ENCODE data around the gene SEPTIN2. TPM values are rescaled to one million over a fixed set of nuclear protein-coding genes. Genes with fewer than 3 reads are reported as not detected.
"Not testable (repeated sequence)": the region's sequence is repeated elsewhere in the genome, so short reads cannot be mapped to it uniquely, and the experiment has no call there.

SEPTIN2 gene
- total RNA-seq, 4 donors from 2014 or later: 295 to 372 (median 307) TPM

GRCh38 chr2:241386519-241386918, 70.8 kb downstream of the SEPTIN2 start:
- ATAC-seq (ENCODE audit: low FRiP score): no peak
- no peak for TF ChIP-seq CTCF (IDR thresholded peaks at IDR 0.05)
- DNase-seq (ENCODE audit: low spot score): no peak

DNA sequence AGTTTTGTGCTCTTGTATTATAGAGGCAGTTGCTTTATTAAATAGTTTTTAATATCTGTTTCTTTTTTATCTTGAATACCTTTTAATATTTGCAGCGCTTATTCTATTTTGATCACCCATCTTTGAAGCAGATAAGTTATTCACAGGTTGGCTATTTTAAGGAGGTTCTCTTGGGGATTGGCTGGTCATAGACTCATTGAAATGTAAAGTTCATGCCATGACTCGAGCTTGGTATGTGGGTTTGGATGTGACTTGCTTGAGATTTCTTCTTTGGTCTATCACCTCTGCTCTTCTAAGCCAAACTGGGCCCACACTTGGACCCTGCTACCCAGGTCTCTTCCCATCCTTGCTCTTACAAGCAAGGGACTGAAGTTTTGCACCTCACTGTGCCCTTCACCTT, 74.0 kb downstream of the SEPTIN2 start:
- no peak for ATAC-seq (ENCODE audit: low FRiP score)
- no peak for TF ChIP-seq CTCF (IDR thresholded peaks at IDR 0.05)
- no peak for DNase-seq (ENCODE audit: low spot score)

DNA sequence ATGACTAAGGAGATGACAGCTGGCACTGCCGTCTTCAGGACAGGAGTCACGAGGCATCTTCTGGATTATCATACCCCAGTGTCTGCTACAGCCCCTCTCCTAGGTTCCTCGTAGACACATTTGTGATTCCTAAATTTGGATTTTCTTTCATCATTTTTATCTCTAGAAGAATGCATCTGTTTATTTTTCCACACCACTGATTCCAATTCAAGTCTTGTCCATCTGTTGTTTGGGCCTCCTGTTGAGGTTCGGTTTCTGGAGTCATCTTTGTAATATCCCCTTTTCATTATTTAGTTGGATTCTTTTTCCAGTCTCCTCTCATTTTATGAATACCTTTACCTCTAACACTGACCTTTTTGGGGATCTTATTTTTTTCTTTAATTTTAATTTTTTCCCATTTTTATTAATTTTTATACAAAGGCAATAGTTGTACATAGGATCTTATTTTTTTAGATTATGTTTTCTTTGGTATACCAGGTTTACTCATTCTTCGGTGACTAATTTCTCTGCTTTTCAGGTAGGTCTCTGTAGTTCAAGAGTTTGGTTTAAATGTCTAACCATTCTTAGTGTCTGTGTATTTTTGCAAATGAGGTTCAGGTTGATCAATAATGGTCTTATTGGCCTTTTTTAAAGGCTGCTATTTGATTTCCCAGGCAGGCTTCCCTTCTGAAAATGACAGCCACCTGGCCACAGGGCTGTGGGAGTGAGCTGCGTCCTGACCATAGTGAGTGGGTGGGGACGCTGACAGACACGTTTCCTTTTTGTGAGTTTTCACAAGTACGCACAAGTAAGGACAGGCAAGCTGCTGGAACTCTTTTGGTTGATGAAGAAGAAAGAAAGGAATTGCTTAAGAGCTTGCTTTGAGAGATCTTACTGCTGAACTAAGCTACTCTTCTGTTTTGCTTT, 74.8 kb downstream of the SEPTIN2 start:
- DNase-seq (ENCODE audit: low spot score): no peak
- no peak for TF ChIP-seq CTCF (IDR thresholded peaks at IDR 0.05)
- ATAC-seq (ENCODE audit: low FRiP score): no peak

DNA sequence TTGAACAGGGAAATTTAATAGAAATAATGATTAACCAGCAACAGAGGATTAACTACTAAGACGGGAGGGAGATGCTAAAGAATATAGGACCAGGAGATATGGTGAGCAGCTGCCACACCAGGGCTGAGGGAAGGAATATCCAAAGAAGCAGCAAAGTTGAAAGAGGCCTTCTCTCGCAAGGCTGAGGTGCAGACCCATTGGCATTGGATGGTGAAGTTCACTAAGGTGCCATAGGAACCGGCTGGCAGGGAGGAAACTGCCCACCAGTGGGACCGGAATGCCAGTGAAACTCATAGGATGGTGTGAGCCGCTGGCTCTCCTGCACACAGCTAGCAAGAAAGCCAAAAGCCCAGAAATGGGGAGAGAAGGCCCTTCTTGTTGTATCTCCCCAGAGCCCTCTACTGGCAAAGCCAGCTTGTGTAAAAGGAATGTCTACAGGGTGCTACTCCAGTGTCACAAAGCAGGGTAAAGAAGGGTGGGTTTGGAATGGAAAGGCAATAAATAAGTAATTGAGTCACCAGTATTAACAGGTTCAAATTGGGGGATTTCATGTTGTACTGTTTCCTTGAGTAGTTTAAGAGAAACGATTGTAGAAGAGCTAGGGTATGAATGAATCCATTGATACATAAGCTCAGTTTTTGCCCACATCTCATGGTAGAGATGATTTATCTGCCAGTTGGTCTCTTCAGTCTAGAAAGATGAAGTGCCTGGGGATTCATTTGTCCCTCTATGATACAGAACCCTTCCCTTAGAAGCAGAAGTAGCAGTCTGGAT, 76.4 kb downstream of the SEPTIN2 start:
- TF ChIP-seq CTCF (IDR thresholded peaks at IDR 0.05): no peak
- no peak for ATAC-seq (ENCODE audit: low FRiP score)

GRCh38 chr2:241392753-241393152, 77.0 kb downstream of the SEPTIN2 start:
- ATAC-seq (ENCODE audit: low FRiP score); DNase-seq (ENCODE audit: low spot score): not testable (repeated sequence)

More for the DNA sequence above, 76.4 kb downstream of the SEPTIN2 start:
- no peak for DNase-seq (ENCODE audit: low spot score)

GRCh38 chr2:241393524-241394196, 77.9 kb downstream of the SEPTIN2 start:
- DNase-seq (ENCODE audit: low spot score) (no peak), ATAC-seq (ENCODE audit: low FRiP score) (no peak)
- TF ChIP-seq CTCF (IDR thresholded peaks at IDR 0.05): no peak

DNA sequence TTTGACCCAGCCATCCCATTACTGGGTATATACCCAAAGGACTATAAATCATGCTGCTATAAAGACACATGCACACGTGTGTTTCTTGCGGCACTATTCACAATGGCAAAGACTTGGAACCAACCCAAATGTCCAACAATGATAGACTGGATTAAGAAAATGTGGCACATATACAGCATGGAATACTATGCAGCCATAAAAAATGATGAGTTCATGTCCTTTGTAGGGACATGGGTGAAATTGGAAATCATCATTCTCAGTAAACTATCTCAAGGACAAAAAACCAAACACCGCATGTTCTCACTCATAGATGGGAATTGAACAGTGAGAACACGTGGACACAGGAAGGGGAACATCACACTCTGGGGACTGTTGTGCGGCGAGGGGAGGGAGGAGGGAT, 81.1 kb downstream of the SEPTIN2 start:
- ATAC-seq (ENCODE audit: low FRiP score); DNase-seq (ENCODE audit: low spot score): not testable (repeated sequence)

Measured in omental fat pad (tissue), 4 donors.